ENCODE measurements around the gene CDKN2B-AS1. TPM values are rescaled to one million over a fixed set of nuclear protein-coding genes. Genes with fewer than 3 reads are reported as not detected.

CDKN2B-AS1 gene
- total and polyA plus RNA-seq, 2 of the 13 experiments (the other 11 are each of a cell fraction or from before 2014, with no cell fraction given): 0.64 to 2.3 TPM

DNA sequence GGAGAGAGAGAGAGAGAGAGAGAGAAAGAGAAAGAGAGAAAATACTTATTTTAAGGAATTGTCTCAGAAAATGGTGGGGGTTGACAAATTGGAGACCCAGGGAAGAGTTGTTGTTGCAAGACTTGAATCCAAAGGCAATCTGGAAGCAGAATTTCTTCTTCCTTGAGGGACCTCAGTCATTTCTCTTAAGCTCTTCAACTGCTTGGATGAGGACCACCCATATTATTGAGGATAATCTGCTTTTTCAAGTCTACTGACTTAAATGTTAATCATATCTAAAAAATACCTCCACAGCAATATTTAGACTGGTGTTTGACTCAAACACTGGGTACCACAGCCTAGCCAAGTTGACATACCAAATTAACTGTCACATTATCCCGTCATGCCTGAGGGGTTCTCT, 2.9 kb downstream of the CDKN2B-AS1 start:
- ATAC-seq: no peak
- Histone ChIP-seq H3K9me3 (ENCODE audit: low read length) (no peaks in the 10 kb centered on the region), H3K27me3 (ENCODE audit: control insufficient read depth in 1 of 2, insufficient read depth in 2 of 2, low read length in 2 of 2) (peaks cover 0 to 17% of the 10 kb centered on the region in 2 experiments; a peak in 1 of 5 replicates), H4K20me1 (ENCODE audit: insufficient read depth, low read length) (no peaks in the 10 kb centered on the region), H2AFZ (ENCODE audit: low read length) (no peak overlapping the region), H3K79me2 (ENCODE audit: insufficient read depth, low read length) (no peaks in the 10 kb centered on the region), H3K4me2 (ENCODE audit: low read depth, low read length) (no peak overlapping the region), H3K9ac (ENCODE audit: insufficient read depth, low read depth, low read length) (no peak overlapping the region), H3K4me1 (ENCODE audit: insufficient read depth, low read length) (peaks cover 9% of the 10 kb centered on the region), H3K36me3 (replicated peaks in 1 of 2; ENCODE audit: control insufficient read depth in 1 of 2, insufficient read depth in 2 of 2, low read length in 2 of 2) (no peaks in the 10 kb centered on the region), H3K27ac (ENCODE audit: extremely low read length, insufficient read depth, low read length) (no peak overlapping the region), H3K4me3 (replicated peaks in 1 of 3; ENCODE audit: insufficient read depth in 1 of 3, low read depth in 2 of 3, low read length in 3 of 3) (no peak overlapping the region)
- ChIA-PET CTCF (ENCODE audit: low intra/inter-chr PET ratio, low total read pairs) (no interaction called here), POLR2A (no interaction called here)
- no TSS peak for BruUV-seq (replicated peaks)
- no peak for FAIRE-seq
- no peak for DNase-seq (ENCODE audit: low spot score)
- in situ Hi-C loops (cut with HindIII; ENCODE audit: extremely low pct_ligation_motif_present, low pct_unique_long_range_greater_than_20kb) (loop anchor here (10.0 kb wide), 1 partner anchor 237 kb away; no protein-coding TSS in a partner anchor), intact Hi-C loops (cut with micrococcal nuclease; ENCODE audit: unreplicated experiment) (no loop called here)
- TF ChIP-seq ZNF841 (CRISPR knock-in tag; IDR thresholded peaks at IDR 0.05; ENCODE audit: borderline replicate concordance) (no peak), ZNF878 (CRISPR knock-in tag; IDR thresholded peaks at IDR 0.05) (no peak), MXD4 (CRISPR knock-in tag; IDR thresholded peaks at IDR 0.05) (no peak), FOXC1 (CRISPR knock-in tag; IDR thresholded peaks at IDR 0.05; ENCODE audit: borderline replicate concordance) (no peak), PHF8 (CRISPR knock-in tag; IDR thresholded peaks at IDR 0.05) (no peak), DR1 (CRISPR knock-in tag; IDR thresholded peaks at IDR 0.05) (no peak), GATA4 (IDR thresholded peaks at IDR 0.05; ENCODE audit: borderline replicate concordance, low read depth) (no peak), ZNF546 (CRISPR knock-in tag; conservative IDR thresholded peaks at IDR 0.05) (no peak), KMT2A (CRISPR knock-in tag; IDR thresholded peaks at IDR 0.05) (no peak), ZNF382 (CRISPR knock-in tag; IDR thresholded peaks at IDR 0.05; ENCODE audit: borderline replicate concordance) (no peak), KLF12 (CRISPR knock-in tag; IDR thresholded peaks at IDR 0.05; ENCODE audit: borderline replicate concordance) (no peak), CHD2 (IDR thresholded peaks at IDR 0.05; ENCODE audit: low read depth, low read length) (no peak), NBN (conservative IDR thresholded peaks at IDR 0.05) (no peak), ZNF777 (CRISPR knock-in tag; IDR thresholded peaks at IDR 0.05) (no peak), SOX13 (IDR thresholded peaks at IDR 0.05) (no peak), SOX13 (CRISPR knock-in tag; conservative IDR thresholded peaks at IDR 0.05 in 1 of 2, IDR thresholded peaks at IDR 0.05 in 1 of 2) (no peak), ZNF607 (CRISPR knock-in tag; IDR thresholded peaks at IDR 0.05; ENCODE audit: borderline replicate concordance) (no peak), ZNF773 (CRISPR knock-in tag; IDR thresholded peaks at IDR 0.05; ENCODE audit: borderline replicate concordance) (no peak), ZNF549 (CRISPR knock-in tag; IDR thresholded peaks at IDR 0.05) (no peak)
- WGBS (ENCODE audit: low lambda C conversion rate): 0% methylated on average over 1 of the region's 1 CpG

Data from HepG2 (cell line).